Measurements from ENCODE around the gene FMR1.

The FMR1 gene

GRCh38 chrX:147911192-147912022 is at the start of gene FMR1:
TSS of gene FMR1 (plus strand) at chrX:147911919. CDS start at chrX:147912180, 261 bp downstream.
- ChIA-PET POLR2A (interaction anchor here (1.0 to 1.6 kb wide), 2 partner anchors 9 to 17 kb away, joined by 3 to 5 read pairs; no protein-coding TSS in a partner anchor), CTCF (interaction anchor here (0.6 kb wide), 1 partner anchor 24 kb away, joined by 3 read pairs; no protein-coding TSS in a partner anchor)
- H3K27ac ChIP-seq (ENCODE audit: extremely low read depth, low read depth, low read length), result peak within 1 kb of the TSS; percentile 96
- peaks cover 3% of the 10 kb centered on the region for H3K4me1 ChIP-seq (ENCODE audit: control insufficient read depth, insufficient read depth, low read length)
- peak within 1 kb of the TSS; percentile 75 for H3K4me3 ChIP-seq (ENCODE audit: low read depth, low read length)
- no peaks in the 10 kb centered on the region for H3K9me3 ChIP-seq (ENCODE audit: control insufficient read depth, insufficient read depth, low read depth, low read length)
- no peaks in the 10 kb centered on the region for H3K36me3 ChIP-seq (ENCODE audit: control insufficient read depth in 2 of 2, insufficient read depth in 1 of 2, low read length in 2 of 2)
- TF ChIP-seq ZFP3 (tag by site-specific recombination; IDR thresholded peaks at IDR 0.05; ENCODE audit: low read depth), result no peak
- peak; percentile 74 for TF ChIP-seq SP2 (tag by site-specific recombination; IDR thresholded peaks at IDR 0.05)
- TF ChIP-seq, protein P1, sequence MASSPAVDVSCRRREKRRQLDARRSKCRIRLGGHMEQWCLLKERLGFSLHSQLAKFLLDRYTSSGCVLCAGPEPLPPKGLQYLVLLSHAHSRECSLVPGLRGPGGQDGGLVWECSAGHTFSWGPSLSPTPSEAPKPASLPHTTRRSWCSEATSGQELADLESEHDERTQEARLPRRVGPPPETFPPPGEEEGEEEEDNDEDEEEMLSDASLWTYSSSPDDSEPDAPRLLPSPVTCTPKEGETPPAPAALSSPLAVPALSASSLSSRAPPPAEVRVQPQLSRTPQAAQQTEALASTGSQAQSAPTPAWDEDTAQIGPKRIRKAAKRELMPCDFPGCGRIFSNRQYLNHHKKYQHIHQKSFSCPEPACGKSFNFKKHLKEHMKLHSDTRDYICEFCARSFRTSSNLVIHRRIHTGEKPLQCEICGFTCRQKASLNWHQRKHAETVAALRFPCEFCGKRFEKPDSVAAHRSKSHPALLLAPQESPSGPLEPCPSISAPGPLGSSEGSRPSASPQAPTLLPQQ (tag by site-specific recombination; IDR thresholded peaks at IDR 0.05), result peak; percentile 59
- TF ChIP-seq ZNF677 (tag by site-specific recombination; IDR thresholded peaks at IDR 0.05), result no peak
- TF ChIP-seq ZNF791 (tag by site-specific recombination; IDR thresholded peaks at IDR 0.05), result no peak
- no peak for TF ChIP-seq ZNF394 (tag by site-specific recombination; IDR thresholded peaks at IDR 0.05; ENCODE audit: borderline replicate concordance)
- no peak for TF ChIP-seq ZNF777 (tag by site-specific recombination; IDR thresholded peaks at IDR 0.05; ENCODE audit: borderline replicate concordance)
- TF ChIP-seq ZNF449 (tag by site-specific recombination; IDR thresholded peaks at IDR 0.05), result peak; percentile 46; the same call in 1 of the 2 replicates
- TF ChIP-seq ZNF138 (tag by site-specific recombination; IDR thresholded peaks at IDR 0.05; ENCODE audit: borderline replicate concordance), result no peak
- no peak for TF ChIP-seq IKZF3 (tag by site-specific recombination; IDR thresholded peaks at IDR 0.05)
- TF ChIP-seq YY2 (tag by site-specific recombination; IDR thresholded peaks at IDR 0.05), result no peak
- TF ChIP-seq ZBTB17 (tag by site-specific recombination; IDR thresholded peaks at IDR 0.05), result no peak
- TF ChIP-seq KLF10 (tag by site-specific recombination; IDR thresholded peaks at IDR 0.05), result peak; percentile 50; the same call in 1 of the 2 replicates
- peak; percentile 99 for TF ChIP-seq ZBTB8A (tag by site-specific recombination; IDR thresholded peaks at IDR 0.05)
- no peak for TF ChIP-seq ZBTB10 (tag by site-specific recombination; IDR thresholded peaks at IDR 0.05)
- TF ChIP-seq TCF7L2 (IDR thresholded peaks at IDR 0.05; ENCODE audit: borderline replicate concordance, low read depth, low read length), result no peak
- TF ChIP-seq, protein P2, sequence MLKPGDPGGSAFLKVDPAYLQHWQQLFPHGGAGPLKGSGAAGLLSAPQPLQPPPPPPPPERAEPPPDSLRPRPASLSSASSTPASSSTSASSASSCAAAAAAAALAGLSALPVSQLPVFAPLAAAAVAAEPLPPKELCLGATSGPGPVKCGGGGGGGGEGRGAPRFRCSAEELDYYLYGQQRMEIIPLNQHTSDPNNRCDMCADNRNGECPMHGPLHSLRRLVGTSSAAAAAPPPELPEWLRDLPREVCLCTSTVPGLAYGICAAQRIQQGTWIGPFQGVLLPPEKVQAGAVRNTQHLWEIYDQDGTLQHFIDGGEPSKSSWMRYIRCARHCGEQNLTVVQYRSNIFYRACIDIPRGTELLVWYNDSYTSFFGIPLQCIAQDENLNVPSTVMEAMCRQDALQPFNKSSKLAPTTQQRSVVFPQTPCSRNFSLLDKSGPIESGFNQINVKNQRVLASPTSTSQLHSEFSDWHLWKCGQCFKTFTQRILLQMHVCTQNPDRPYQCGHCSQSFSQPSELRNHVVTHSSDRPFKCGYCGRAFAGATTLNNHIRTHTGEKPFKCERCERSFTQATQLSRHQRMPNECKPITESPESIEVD (tag by site-specific recombination; IDR thresholded peaks at IDR 0.05), result no peak
- no peak for TF ChIP-seq ZNF548 (tag by site-specific recombination; IDR thresholded peaks at IDR 0.05)
- TF ChIP-seq PATZ1 (tag by site-specific recombination; IDR thresholded peaks at IDR 0.05), result peak; percentile 83
- peak; percentile 29; the same call in 1 of the 2 replicates for TF ChIP-seq ZFHX2 (tag by site-specific recombination; conservative IDR thresholded peaks at IDR 0.05)
- TF ChIP-seq ZNF561 (tag by site-specific recombination; IDR thresholded peaks at IDR 0.05; ENCODE audit: borderline replicate concordance), result peak; percentile 43; the same call in 1 of the 2 replicates
- no peak for TF ChIP-seq ZNF660 (tag by site-specific recombination; IDR thresholded peaks at IDR 0.05)
- TF ChIP-seq, protein P3, sequence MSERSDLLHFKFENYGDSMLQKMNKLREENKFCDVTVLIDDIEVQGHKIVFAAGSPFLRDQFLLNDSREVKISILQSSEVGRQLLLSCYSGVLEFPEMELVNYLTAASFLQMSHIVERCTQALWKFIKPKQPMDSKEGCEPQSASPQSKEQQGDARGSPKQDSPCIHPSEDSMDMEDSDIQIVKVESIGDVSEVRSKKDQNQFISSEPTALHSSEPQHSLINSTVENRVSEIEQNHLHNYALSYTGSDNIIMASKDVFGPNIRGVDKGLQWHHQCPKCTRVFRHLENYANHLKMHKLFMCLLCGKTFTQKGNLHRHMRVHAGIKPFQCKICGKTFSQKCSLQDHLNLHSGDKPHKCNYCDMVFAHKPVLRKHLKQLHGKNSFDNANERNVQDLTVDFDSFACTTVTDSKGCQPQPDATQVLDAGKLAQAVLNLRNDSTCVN (tag by site-specific recombination; optimal IDR thresholded peaks at IDR 0.05), result peak; percentile 84
- no peak for TF ChIP-seq ZNF514 (tag by site-specific recombination; IDR thresholded peaks at IDR 0.05)
- TF ChIP-seq ZNF529 (tag by site-specific recombination; IDR thresholded peaks at IDR 0.05; ENCODE audit: insufficient replicate concordance), result no peak

Measured in HEK293 (cell line).